ENCODE data around the gene IFITM5.

DNA sequence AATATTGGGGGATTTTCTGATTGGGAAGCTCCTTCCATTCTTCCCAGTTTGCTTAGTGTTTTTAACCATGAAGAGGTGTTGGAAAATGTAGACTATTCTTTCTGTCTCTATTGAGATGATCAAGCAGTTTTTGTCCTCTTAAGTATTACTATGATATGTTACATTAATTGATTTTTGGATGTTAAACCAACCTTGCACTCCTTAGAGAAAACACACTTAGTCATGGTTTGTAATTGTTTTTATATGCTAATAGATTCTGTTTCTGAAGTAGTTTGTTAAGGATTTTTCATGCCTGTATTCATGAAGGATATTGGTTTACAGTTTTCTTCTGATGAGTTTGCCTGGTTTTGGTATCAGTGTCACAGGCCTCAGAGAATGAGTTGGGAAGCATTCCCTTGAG, 23.1 kb downstream of the IFITM5 start:
- TF ChIP-seq, protein P1, sequence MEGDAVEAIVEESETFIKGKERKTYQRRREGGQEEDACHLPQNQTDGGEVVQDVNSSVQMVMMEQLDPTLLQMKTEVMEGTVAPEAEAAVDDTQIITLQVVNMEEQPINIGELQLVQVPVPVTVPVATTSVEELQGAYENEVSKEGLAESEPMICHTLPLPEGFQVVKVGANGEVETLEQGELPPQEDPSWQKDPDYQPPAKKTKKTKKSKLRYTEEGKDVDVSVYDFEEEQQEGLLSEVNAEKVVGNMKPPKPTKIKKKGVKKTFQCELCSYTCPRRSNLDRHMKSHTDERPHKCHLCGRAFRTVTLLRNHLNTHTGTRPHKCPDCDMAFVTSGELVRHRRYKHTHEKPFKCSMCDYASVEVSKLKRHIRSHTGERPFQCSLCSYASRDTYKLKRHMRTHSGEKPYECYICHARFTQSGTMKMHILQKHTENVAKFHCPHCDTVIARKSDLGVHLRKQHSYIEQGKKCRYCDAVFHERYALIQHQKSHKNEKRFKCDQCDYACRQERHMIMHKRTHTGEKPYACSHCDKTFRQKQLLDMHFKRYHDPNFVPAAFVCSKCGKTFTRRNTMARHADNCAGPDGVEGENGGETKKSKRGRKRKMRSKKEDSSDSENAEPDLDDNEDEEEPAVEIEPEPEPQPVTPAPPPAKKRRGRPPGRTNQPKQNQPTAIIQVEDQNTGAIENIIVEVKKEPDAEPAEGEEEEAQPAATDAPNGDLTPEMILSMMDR (IDR thresholded peaks at IDR 0.05) = no peak
- no peak for TF ChIP-seq POLR2A (IDR thresholded peaks at IDR 0.05)

Data from right lobe of liver (tissue), 4 donors.